ENCODE results near the gene CNP. TPM values are rescaled to one million over a fixed set of nuclear protein-coding genes. Genes with fewer than 3 reads are reported as not detected.

The CNP gene
- total RNA-seq (ENCODE audit: low replicate concordance): 64.3 and 84.2 TPM in 2 replicates

GRCh38 chr17:41966463-41967140 is at the start of gene CNP:
CNP (plus strand) TSS chr17:41966795; CDS start chr17:41966885, 90 bp downstream.
- peak within 1 kb of the TSS; percentile 85 for H3K4me3 ChIP-seq (ENCODE audit: low read depth, low read length)
- TF ChIP-seq CTCF (IDR thresholded peaks at IDR 0.05; ENCODE audit: insufficient read depth, low read length): no peak
- DNase-seq (ENCODE audit: low read depth): peak; percentile 83

- peak overlapping the region; percentile 95 for H3K4me3 ChIP-seq (ENCODE audit: low read depth, low read length)
- peak; percentile 77 for DNase-seq (ENCODE audit: low read depth)
- no peak for TF ChIP-seq CTCF (IDR thresholded peaks at IDR 0.05; ENCODE audit: insufficient read depth, low read length)
Observed at GRCh38 chr17:41917192-41917591, 49.4 kb upstream of the CNP start.

GRCh38 chr17:41917679-41918313 is 48.8 kb upstream of the CNP start:
- DNase-seq (ENCODE audit: low read depth): peak; percentile 40

GRCh38 chr17:41918314-41919164 is 48.1 kb upstream of the CNP start, which contains the start of gene ACLY:
ACLY (minus strand) TSS chr17:41918951; CDS start chr17:41913873, 5,078 bp downstream.
- H3K4me3 ChIP-seq (ENCODE audit: low read depth, low read length): peak within 1 kb of the TSS; percentile 95
- DNase-seq (ENCODE audit: low read depth): peak; percentile 95
- no peak for TF ChIP-seq CTCF (IDR thresholded peaks at IDR 0.05; ENCODE audit: insufficient read depth, low read length)

More at GRCh38 chr17:41917679-41918313, 48.8 kb upstream of the CNP start:
- TF ChIP-seq CTCF (IDR thresholded peaks at IDR 0.05; ENCODE audit: insufficient read depth, low read length): no peak
- peak overlapping the region; percentile 95 for H3K4me3 ChIP-seq (ENCODE audit: low read depth, low read length)

- no peak for TF ChIP-seq CTCF (IDR thresholded peaks at IDR 0.05; ENCODE audit: insufficient read depth, low read length)
- H3K4me3 ChIP-seq (ENCODE audit: low read depth, low read length): peak overlapping the region; percentile 54
- DNase-seq (ENCODE audit: low read depth): no peak
Observed at GRCh38 chr17:41919165-41919817, 47.3 kb upstream of the CNP start.
